GM18499 (cell line): ENCODE results near the gene PIN1.

Source experiments
- ATAC-seq: cut with Tn5 transposase; IDR thresholded peaks from one replicate; pipeline ENCODE4 v1.9.1; 2021; ENCODE audit warnings: moderate number of reproducible peaks; ENCODE audit not compliant: insufficient read depth, unreplicated experiment

The PIN1 gene

GRCh38 chr19:9878511-9879196, 43.5 kb downstream of the PIN1 start:
- ATAC-seq, result no peak

- ATAC-seq, result no peak
Measured at GRCh38 chr19:9881720-9882119, 46.6 kb downstream of the PIN1 start.

GRCh38 chr19:9883231-9883758, 48.2 kb downstream of the PIN1 start:
- ATAC-seq, result no peak

- no peak for ATAC-seq
Measured at GRCh38 chr19:9883764-9884163, 48.6 kb downstream of the PIN1 start.

GRCh38 chr19:9885077-9885552, 50.0 kb downstream of the PIN1 start:
- ATAC-seq, result no peak

GRCh38 chr19:9891609-9892373, 56.7 kb downstream of the PIN1 start:
- no peak for ATAC-seq
